ENCODE measurements around the gene HYDIN.

HYDIN gene

GRCh38 chr16:70764632-70765031 is 465.9 kb downstream of the HYDIN start:
- DNase-seq (ENCODE audit: low spot score) = no peak

GRCh38 chr16:70760221-70760620 is 470.3 kb downstream of the HYDIN start:
- no peak for DNase-seq (ENCODE audit: low spot score)

GRCh38 chr16:70759666-70760065 is 470.9 kb downstream of the HYDIN start:
- no peak for DNase-seq (ENCODE audit: low spot score)

DNA sequence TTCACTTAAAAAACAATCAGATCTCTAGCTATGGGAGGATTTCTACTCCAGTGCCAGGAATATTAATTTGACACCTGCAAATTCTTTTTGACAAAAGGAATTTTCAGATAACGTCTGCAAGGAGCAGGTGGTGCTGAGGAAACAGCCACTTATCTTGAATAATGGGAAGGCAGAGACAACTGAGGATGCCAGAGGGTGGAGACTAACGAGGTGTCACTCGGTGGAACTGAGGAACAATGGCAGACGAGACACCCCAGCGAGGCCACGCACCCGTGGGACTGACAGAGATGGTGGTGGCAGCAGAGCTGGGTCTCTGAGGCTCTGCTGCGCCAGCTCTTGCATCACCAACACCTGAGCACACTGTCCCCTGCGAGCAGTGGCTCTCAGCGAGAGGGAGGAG is 471.7 kb downstream of the HYDIN start:
- DNase-seq (ENCODE audit: low spot score) = no peak

All from kidney tubule cell (primary cell).